Fibroblast of villous mesenchyme (primary cell): Measurements from ENCODE around the gene G2E3. TPM values are rescaled to one million over a fixed set of nuclear protein-coding genes. Genes with fewer than 3 reads are reported as not detected.
A peak's percentile ranks its signal among the peaks of the same experiment; 100 is the strongest.

Experiments
- DNase-seq: peaks from one replicate; pipeline ENCODE4 v3.0.0-alpha.2; 2010; ENCODE audit warnings: low read depth
- H3K4me3 ChIP-seq: 2 replicates; pipeline ENCODE4 v1.5.1; 2011; ENCODE audit warnings: low read depth, mild to moderate bottlenecking, low read length
- CTCF ChIP-seq: IDR thresholded peaks from 2 replicates; pipeline ENCODE4 v1.5.1; 2012; ENCODE audit warnings: low read depth, mild to moderate bottlenecking, low read length; ENCODE audit not compliant: insufficient read depth
- total RNA-seq: library from RNA; depleted of rRNA; stranded (reverse); fragments of >200 nt; gene quantifications from 2 replicates; pipeline ENCODE4 v1.2.3, GENCODE V29; 2012

The G2E3 gene
- total RNA-seq, 1 donor, result 38.4 TPM

GRCh38 chr14:30581283-30581625 is 22.3 kb downstream of the G2E3 start:
- no peak for TF ChIP-seq CTCF
- peak; percentile 13 for DNase-seq
- no peak overlapping the region for H3K4me3 ChIP-seq

GRCh38 chr14:30582376-30582775 is 23.4 kb downstream of the G2E3 start:
- TF ChIP-seq CTCF, result no peak
- DNase-seq, result no peak
- no peak overlapping the region for H3K4me3 ChIP-seq

- DNase-seq, result peak; percentile 60
- H3K4me3 ChIP-seq, result no peak overlapping the region
- TF ChIP-seq CTCF, result no peak
Measured at GRCh38 chr14:30584058-30584630, 25.2 kb downstream of the G2E3 start.

GRCh38 chr14:30585204-30585603 is 26.2 kb downstream of the G2E3 start:
- no peak for TF ChIP-seq CTCF
- no peak for DNase-seq
- H3K4me3 ChIP-seq, result no peak overlapping the region

GRCh38 chr14:30587141-30587540 is 28.2 kb downstream of the G2E3 start:
- no peak for TF ChIP-seq CTCF
- H3K4me3 ChIP-seq, result no peak overlapping the region
- no peak for DNase-seq

- no peak for TF ChIP-seq CTCF
- no peak overlapping the region for H3K4me3 ChIP-seq
- DNase-seq, result no peak
Measured at GRCh38 chr14:30588873-30589272, 29.9 kb downstream of the G2E3 start.

- DNase-seq, result no peak
- H3K4me3 ChIP-seq, result no peak overlapping the region
- no peak for TF ChIP-seq CTCF
Measured at GRCh38 chr14:30596935-30597334, 38.0 kb downstream of the G2E3 start.
